GM23338 (cell line): Measurements from ENCODE around the gene FRK.

Experiments
- CREB1 ChIP-seq: fragments of 250-450 bp; sonication (Bioruptor Pico); IDR thresholded peaks from 2 replicates; pipeline ENCODE4 v1.5.0; 2020; ENCODE audit warnings: low read depth, mild to moderate bottlenecking, moderate library complexity
- ETS1 ChIP-seq: IDR thresholded peaks from 2 replicates; pipeline ENCODE4 v1.6.1; 2016; ENCODE audit warnings: antibody characterized with exemption
- EZH2 ChIP-seq: fragments of 200-600 bp; sonication (generic); IDR thresholded peaks from one replicate; pipeline ENCODE4 v1.8.0; 2017; ENCODE audit warnings: antibody characterized with exemption, mild to moderate bottlenecking, low read depth; ENCODE audit not compliant: unreplicated experiment
- EZH2phosphoT487 ChIP-seq: fragments of 200-600 bp; sonication (generic); IDR thresholded peaks from one replicate; pipeline ENCODE4 v1.8.1; 2018; ENCODE audit warnings: antibody characterized with exemption; ENCODE audit not compliant: unreplicated experiment
- JUNB ChIP-seq: IDR thresholded peaks from one replicate; pipeline ENCODE4 v1.6.1; 2016; ENCODE audit warnings: antibody characterized with exemption; ENCODE audit not compliant: unreplicated experiment
- NANOG ChIP-seq: IDR thresholded peaks from 2 replicates; pipeline ENCODE4 v1.6.1; 2016; ENCODE audit warnings: antibody characterized with exemption, borderline replicate concordance
- POLR2AphosphoS5 ChIP-seq: IDR thresholded peaks from 2 replicates; pipeline ENCODE4 v1.6.1; 2016; ENCODE audit warnings: antibody characterized with exemption, low read depth
- ZNF114 ChIP-seq: fragments of 250-450 bp; sonication (Bioruptor Pico); IDR thresholded peaks from 2 replicates; pipeline ENCODE4 v1.5.0; 2020; ENCODE audit warnings: mild to moderate bottlenecking, moderate library complexity
- ZNF331 ChIP-seq: fragments of 250-450 bp; sonication (Bioruptor Pico); IDR thresholded peaks from 2 replicates; pipeline ENCODE4 v1.5.0; 2020; ENCODE audit warnings: low read depth, mild to moderate bottlenecking, moderate library complexity
- TF ChIP-seq, protein P1 (sequence below): IDR thresholded peaks from one replicate; pipeline ENCODE4 v1.6.1; 2018; ENCODE audit warnings: antibody characterized with exemption; ENCODE audit not compliant: unreplicated experiment
- TF ChIP-seq, protein P2 (sequence below), 2 experiments: fragments of 200-600 bp in 1 of 2; sonication (generic) in 1 of 2; conservative IDR thresholded peaks; 2 replicates each; pipeline versions ENCODE4 v1.5.1 to v1.6.1; 2016 to 2017; ENCODE audit warnings: antibody characterized with exemption in 2 of 2, low read depth in 2 of 2, mild to moderate bottlenecking in 2 of 2, moderate library complexity in 1 of 2

DNA sequence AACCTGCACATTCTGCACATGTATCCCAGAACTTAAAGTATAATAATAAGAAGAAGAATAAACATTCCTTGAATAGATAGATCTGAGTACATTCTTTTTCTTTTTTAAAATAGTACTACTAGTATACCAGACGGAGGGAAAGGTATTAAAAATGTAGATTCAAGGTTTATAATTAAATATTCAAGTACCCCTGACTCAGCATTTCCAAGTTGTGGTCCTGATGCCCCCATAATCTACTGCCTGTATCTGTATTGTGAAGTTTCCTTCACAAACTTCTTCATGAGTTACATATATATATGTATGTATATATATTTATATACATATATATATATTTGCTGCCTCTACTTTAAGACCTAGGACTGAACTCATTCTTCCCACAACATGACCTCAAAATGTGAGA, 14.0 kb downstream of the FRK start:
- TF ChIP-seq, protein P1, sequence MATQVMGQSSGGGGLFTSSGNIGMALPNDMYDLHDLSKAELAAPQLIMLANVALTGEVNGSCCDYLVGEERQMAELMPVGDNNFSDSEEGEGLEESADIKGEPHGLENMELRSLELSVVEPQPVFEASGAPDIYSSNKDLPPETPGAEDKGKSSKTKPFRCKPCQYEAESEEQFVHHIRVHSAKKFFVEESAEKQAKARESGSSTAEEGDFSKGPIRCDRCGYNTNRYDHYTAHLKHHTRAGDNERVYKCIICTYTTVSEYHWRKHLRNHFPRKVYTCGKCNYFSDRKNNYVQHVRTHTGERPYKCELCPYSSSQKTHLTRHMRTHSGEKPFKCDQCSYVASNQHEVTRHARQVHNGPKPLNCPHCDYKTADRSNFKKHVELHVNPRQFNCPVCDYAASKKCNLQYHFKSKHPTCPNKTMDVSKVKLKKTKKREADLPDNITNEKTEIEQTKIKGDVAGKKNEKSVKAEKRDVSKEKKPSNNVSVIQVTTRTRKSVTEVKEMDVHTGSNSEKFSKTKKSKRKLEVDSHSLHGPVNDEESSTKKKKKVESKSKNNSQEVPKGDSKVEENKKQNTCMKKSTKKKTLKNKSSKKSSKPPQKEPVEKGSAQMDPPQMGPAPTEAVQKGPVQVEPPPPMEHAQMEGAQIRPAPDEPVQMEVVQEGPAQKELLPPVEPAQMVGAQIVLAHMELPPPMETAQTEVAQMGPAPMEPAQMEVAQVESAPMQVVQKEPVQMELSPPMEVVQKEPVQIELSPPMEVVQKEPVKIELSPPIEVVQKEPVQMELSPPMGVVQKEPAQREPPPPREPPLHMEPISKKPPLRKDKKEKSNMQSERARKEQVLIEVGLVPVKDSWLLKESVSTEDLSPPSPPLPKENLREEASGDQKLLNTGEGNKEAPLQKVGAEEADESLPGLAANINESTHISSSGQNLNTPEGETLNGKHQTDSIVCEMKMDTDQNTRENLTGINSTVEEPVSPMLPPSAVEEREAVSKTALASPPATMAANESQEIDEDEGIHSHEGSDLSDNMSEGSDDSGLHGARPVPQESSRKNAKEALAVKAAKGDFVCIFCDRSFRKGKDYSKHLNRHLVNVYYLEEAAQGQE: no peak
- TF ChIP-seq, protein P2, sequence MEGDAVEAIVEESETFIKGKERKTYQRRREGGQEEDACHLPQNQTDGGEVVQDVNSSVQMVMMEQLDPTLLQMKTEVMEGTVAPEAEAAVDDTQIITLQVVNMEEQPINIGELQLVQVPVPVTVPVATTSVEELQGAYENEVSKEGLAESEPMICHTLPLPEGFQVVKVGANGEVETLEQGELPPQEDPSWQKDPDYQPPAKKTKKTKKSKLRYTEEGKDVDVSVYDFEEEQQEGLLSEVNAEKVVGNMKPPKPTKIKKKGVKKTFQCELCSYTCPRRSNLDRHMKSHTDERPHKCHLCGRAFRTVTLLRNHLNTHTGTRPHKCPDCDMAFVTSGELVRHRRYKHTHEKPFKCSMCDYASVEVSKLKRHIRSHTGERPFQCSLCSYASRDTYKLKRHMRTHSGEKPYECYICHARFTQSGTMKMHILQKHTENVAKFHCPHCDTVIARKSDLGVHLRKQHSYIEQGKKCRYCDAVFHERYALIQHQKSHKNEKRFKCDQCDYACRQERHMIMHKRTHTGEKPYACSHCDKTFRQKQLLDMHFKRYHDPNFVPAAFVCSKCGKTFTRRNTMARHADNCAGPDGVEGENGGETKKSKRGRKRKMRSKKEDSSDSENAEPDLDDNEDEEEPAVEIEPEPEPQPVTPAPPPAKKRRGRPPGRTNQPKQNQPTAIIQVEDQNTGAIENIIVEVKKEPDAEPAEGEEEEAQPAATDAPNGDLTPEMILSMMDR (conservative IDR thresholded peaks at IDR 0.05; ENCODE audit: low read depth in 2 of 2): no peak
- no peak for TF ChIP-seq EZH2
- no peak for TF ChIP-seq ETS1
- no peak for TF ChIP-seq EZH2phosphoT487
- TF ChIP-seq ZNF114 (CRISPR knock-in tag): no peak
- no peak for TF ChIP-seq POLR2AphosphoS5
- no peak for TF ChIP-seq CREB1 (CRISPR knock-in tag)
- no peak for TF ChIP-seq NANOG
- no peak for TF ChIP-seq JUNB
- TF ChIP-seq ZNF331 (CRISPR knock-in tag): no peak
